GM18505 (cell line): ENCODE data around the gene CAPN11.
"Not testable (repeated sequence)": the region's sequence is repeated elsewhere in the genome, so short reads cannot be mapped to it uniquely, and the experiment has no call there.

Experiments used
- ATAC-seq: cut with Tn5 transposase; IDR thresholded peaks from one replicate; pipeline ENCODE4 v1.9.1; 2021; ENCODE audit not compliant: unreplicated experiment
- POLR2A ChIP-seq: IDR thresholded peaks from 4 replicates; pipeline ENCODE4 v1.6.1; 2011; ENCODE audit warnings: borderline replicate concordance; ENCODE audit not compliant: insufficient read depth, insufficient read length; ENCODE audit errors: extremely low read depth

The CAPN11 gene

GRCh38 chr6:44177691-44178423, 19.2 kb downstream of the CAPN11 start:
- no peak for ATAC-seq
- TF ChIP-seq POLR2A: no peak

DNA sequence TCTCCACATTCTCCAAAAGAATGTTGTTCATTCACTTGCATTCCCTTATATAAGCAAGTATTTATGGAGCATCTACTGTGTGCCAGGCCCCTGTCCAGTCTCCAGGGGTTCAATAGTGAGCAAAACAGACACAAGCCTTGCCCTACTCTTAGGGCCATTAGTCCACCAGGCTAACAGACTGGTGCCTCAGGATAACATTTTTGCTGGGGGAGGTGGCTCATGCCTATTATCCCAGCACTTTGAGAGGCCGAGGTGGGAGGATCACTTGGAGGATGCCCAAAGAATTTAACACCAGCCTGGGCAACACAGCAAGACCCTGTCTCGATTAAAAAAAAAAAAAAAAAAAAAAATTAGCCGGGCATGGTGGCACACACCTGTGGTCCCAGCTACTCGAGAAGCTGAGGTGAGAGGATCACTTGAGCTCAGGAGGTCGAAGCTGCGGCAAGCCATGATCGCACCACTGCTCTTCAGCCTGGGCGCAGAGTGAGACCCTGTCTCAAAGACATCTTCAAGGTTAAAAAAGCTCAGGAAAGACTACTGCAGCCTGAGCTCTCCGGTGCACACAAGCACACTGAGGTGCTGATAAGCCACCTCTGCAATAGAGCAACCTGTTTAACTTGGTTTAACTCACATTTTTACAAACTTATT, 19.9 kb downstream of the CAPN11 start:
- TF ChIP-seq POLR2A: no peak
- ATAC-seq: no peak

DNA sequence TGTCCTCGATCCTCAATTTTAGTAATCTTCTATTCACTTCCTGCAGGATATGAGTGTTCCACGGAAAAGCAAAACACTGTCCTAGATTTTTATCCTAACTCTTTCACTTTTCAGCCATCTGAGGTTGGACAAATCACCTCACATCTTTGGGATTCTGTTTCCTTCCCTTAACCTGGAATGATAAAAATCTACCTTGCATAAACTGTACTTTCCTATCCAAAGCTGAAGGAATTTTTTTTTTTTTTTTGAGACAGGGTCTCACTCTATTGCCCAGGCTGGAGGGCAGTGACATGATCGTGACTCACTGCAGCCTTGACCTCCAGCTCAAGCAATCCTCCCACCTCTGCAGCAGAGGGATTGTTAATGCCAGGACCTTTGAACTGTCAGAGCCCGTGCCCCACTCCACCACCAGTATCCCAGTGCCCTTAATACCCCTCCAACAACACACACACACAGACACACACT, 20.5 kb downstream of the CAPN11 start:
- TF ChIP-seq POLR2A: no peak
- ATAC-seq: no peak

- ATAC-seq: no peak
- no peak for TF ChIP-seq POLR2A
Measured at GRCh38 chr6:44179648-44180047, 21.0 kb downstream of the CAPN11 start.

GRCh38 chr6:44180406-44180805, 21.8 kb downstream of the CAPN11 start:
- no peak for TF ChIP-seq POLR2A
- no peak for ATAC-seq

GRCh38 chr6:44180886-44181285, 22.3 kb downstream of the CAPN11 start:
- no peak for ATAC-seq
- TF ChIP-seq POLR2A: no peak

DNA sequence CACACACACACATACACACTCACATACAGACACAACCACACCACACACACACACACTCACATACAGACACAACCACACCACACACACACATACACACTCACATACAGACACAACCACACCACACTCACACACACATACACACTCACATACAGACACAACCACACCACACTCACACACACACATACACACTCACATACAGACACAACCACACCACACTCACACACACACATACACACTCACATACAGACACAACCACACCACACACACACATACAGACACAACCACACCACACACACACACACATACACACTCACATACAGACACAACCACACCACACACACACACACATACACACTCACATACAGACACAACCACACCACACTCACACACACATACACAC, 23.2 kb downstream of the CAPN11 start:
- ATAC-seq: not testable (repeated sequence)

- no peak for ATAC-seq
- TF ChIP-seq POLR2A: no peak
Measured at GRCh38 chr6:44182911-44183390, 24.3 kb downstream of the CAPN11 start.

- TF ChIP-seq POLR2A: no peak
Measured at GRCh38 chr6:44183783-44184182, 25.2 kb downstream of the CAPN11 start.

DNA sequence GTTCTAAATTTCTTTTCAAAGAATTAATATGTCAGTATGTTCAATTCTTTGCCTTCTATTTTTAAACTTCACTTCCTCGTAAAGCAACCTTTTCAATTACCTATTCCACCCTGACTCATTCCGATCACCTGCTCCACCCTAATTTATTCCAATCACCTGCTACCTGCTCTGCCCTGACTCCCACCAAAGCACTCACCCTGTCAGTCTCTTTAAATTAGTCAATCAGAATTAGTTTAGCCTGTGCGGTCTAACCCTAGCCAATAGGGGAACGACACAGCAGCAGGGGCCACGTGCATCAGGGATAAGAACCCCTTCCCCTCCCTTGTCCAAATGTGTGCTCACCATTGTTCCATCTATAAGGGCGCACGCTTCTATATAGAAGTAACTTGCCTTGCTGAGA, 26.7 kb downstream of the CAPN11 start:
- not testable (repeated sequence) for ATAC-seq

More at GRCh38 chr6:44183783-44184182, 25.2 kb downstream of the CAPN11 start:
- ATAC-seq: no peak

DNA sequence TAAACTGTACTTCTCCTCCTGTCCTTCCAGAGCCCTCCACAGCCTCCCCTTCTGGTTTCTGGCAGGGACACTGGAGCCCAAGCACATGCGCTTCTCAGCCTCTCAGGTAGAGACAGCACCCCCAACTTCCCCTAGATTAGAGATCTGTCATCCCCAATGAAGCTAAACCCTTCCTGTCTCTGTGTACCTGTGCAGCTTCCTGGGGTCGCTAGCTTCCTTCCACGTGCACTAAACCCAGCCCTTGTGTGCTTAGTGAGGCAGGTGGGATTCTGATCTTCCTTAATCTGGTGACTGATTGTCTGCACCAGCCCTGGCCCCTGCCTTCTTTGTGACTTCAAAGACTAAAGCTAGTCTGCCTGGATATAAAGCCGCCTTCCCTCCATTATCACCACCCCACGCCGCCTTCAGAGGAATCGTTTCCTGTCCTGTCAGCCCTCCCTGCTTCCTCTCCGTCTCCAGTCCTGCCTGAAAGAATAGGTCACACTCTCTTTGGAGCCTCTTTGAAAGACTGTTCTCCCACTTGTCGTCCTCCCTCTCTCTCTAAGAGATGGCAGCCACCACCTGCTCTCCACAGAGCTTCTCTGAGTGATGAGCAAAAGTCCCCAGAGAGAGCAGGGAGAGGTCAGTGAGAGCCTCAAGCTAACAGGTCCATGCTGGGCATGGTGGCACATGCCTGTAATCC, 27.5 kb downstream of the CAPN11 start:
- no peak for ATAC-seq
- no peak for TF ChIP-seq POLR2A

DNA sequence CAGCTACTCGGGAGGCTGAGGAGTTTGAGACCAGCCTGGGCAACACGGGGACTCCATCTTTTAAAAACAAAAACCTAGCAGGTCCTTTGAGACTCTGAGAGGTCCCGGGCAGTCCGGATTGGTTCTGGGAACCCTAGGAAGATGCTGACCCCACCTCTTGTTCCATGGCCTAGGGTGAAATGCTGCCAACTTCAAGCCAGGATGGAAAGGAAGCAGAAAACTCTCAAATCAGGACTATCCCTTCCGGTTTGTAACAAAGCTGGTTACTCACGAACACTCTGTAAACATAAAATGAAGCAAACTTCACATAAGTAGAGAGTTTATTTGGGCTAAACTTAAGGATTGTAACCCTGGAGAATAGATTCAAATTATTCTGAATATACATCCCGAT, 28.0 kb downstream of the CAPN11 start:
- no peak for ATAC-seq
- TF ChIP-seq POLR2A: no peak

- no peak for TF ChIP-seq POLR2A
- ATAC-seq: no peak
Measured at GRCh38 chr6:44188819-44189218, 30.2 kb downstream of the CAPN11 start.

DNA sequence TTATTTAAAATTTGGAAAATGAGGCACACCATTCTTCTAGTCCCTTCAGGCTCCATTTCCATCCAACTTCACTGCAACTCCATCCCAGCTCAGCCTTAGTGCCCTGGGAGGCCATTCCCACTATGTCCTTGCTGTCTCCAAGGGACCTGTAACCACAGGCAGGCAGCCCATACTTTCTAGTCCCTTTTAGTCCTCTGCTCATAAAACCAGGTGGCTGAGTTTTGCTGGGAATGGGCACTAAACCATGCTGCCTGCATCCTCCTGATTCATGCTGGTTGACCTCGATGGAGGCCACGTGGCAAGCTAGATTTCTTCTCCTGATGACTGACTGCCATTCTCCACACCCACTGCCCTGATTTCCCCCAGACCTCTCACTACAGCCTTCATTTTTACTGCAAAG, 30.6 kb downstream of the CAPN11 start:
- no peak for ATAC-seq
- no peak for TF ChIP-seq POLR2A

GRCh38 chr6:44190715-44191114, 32.1 kb downstream of the CAPN11 start:
- no peak for TF ChIP-seq POLR2A
- no peak for ATAC-seq
